GM18909 (cell line): ENCODE results near the gene ZNF124.

Source experiments
- ATAC-seq: cut with Tn5 transposase; IDR thresholded peaks from one replicate; pipeline ENCODE4 v1.9.1; 2021; ENCODE audit warnings: mild to moderate bottlenecking; ENCODE audit not compliant: unreplicated experiment, poor library complexity

ZNF124 gene

GRCh38 chr1:247114351-247115140, 57.3 kb downstream of the ZNF124 start:
- no peak for ATAC-seq

- no peak for ATAC-seq
These were observed 58.0 kb downstream of the ZNF124 start for GRCh38 chr1:247113733-247114271.

GRCh38 chr1:247113094-247113497, 58.7 kb downstream of the ZNF124 start:
- no peak for ATAC-seq

- ATAC-seq = no peak
These were observed 59.4 kb downstream of the ZNF124 start for GRCh38 chr1:247112479-247112781.

GRCh38 chr1:247111700-247112478, 59.9 kb downstream of the ZNF124 start:
- peak; percentile 36 for ATAC-seq

GRCh38 chr1:247111259-247111699, 60.5 kb downstream of the ZNF124 start:
- peak; percentile 37 for ATAC-seq

GRCh38 chr1:247110627-247111258, 61.1 kb downstream of the ZNF124 start:
- ATAC-seq = peak; percentile 21

- ATAC-seq = no peak
These were observed 64.1 kb downstream of the ZNF124 start for GRCh38 chr1:247107694-247108093.

- ATAC-seq = no peak
These were observed 65.9 kb downstream of the ZNF124 start for GRCh38 chr1:247105966-247106365.
